ENCODE measurements around the gene POLR1A. TPM values are rescaled to one million over a fixed set of nuclear protein-coding genes. Genes with fewer than 3 reads are reported as not detected.

Gene POLR1A
- total and polyA plus RNA-seq, 2 of the 8 experiments (the other 6 are each of a cell fraction or from before 2014, with no cell fraction given): 8.9 to 58.1 TPM

DNA sequence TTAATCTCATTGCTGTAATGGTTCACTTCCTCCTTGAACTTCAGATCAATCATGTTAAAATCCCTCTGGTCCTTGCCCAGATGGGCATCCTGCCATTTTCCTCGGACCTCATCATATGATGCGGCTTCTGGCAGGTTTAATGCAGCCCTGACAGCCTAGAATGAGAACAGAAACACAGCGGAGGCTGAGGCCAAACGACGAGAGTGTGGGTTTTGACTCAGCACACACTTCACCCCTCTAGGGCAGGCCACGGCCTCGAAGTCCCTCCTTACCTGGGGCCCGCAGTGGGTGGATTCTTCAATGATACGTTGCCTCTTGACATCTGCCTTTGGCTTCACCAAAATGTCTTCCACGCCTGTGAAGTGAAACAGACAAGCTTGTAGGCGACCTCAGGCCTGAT is 56.8 kb downstream of the POLR1A start:
- H2BK120ac ChIP-seq (replicated peaks; ENCODE audit: low read depth, low read length): no peak overlapping the region
- H3K14ac ChIP-seq (ENCODE audit: insufficient read length): no peak overlapping the region
- 85% methylated on average over 11 of the region's 11 CpGs; no CpG with 5 or more reads in 1 of the 2 experiments for WGBS, 2 experiments (ENCODE audit: extremely low coverage in 1 of 2, insufficient coverage in 1 of 2, insufficient read length in 1 of 2, insufficient replicate concordance in 2 of 2, low coverage in 1 of 2, low lambda C conversion rate in 2 of 2, missing lambda C conversion rate in 1 of 2)
- no peak overlapping the region for H3K4ac ChIP-seq (replicated peaks; ENCODE audit: insufficient read length, low read depth, low read length)
- no peaks in the 10 kb centered on the region for H3K4me1 ChIP-seq (replicated peaks in 1 of 4; ENCODE audit: control insufficient read depth in 3 of 4, insufficient read depth in 4 of 4, low read length in 3 of 4)
- no peak overlapping the region for H3K27ac ChIP-seq (ENCODE audit: low read depth, low read length)
- no peaks in the 10 kb centered on the region for H3K79me2 ChIP-seq (ENCODE audit: control insufficient read depth in 1 of 2, insufficient read depth in 2 of 2, low read length in 2 of 2)
- H4K20me1 ChIP-seq (replicated peaks in 1 of 2; ENCODE audit: control insufficient read depth in 1 of 2, insufficient read depth in 2 of 2, low read length in 2 of 2): peaks cover 0 to 6% of the 10 kb centered on the region in 2 experiments
- H3K23ac ChIP-seq (ENCODE audit: insufficient read length): no peak overlapping the region
- no peak overlapping the region for H2AK5ac ChIP-seq (ENCODE audit: low read depth, low read length)
- H3K9ac ChIP-seq (replicated peaks in 1 of 4; ENCODE audit: extremely low read depth in 1 of 4, low read depth in 3 of 4, low read length in 3 of 4): no peak overlapping the region
- no peak overlapping the region for H2AFZ ChIP-seq (ENCODE audit: low read length)
- no peak overlapping the region for H3K4me2 ChIP-seq (ENCODE audit: insufficient read depth in 1 of 2, low read depth in 2 of 2, low read length in 2 of 2)
- H2BK20ac ChIP-seq (ENCODE audit: low read length): no peak overlapping the region
- ChIA-PET CTCF (ENCODE audit: partially characterized antibody) (interaction anchor here (1.1 to 1.6 kb wide), 2 partner anchors 29 to 31 kb away, joined by 4 read pairs; no protein-coding TSS in a partner anchor), POLR2A (ENCODE audit: partially characterized antibody) (interaction anchor here (0.7 kb wide), 1 partner anchor 11 kb away, joined by 5 read pairs; no protein-coding TSS in a partner anchor)
- H4K5ac ChIP-seq (ENCODE audit: insufficient read length, low read depth, low read length): no peak overlapping the region
- H2BK15ac ChIP-seq (ENCODE audit: low read length): no peak overlapping the region
- H3K18ac ChIP-seq (ENCODE audit: extremely low read depth, low read length): no peak overlapping the region
- H3K23me2 ChIP-seq (ENCODE audit: low read depth, low read length): no peaks in the 10 kb centered on the region
- H4K8ac ChIP-seq (ENCODE audit: extremely low read depth, insufficient read depth, low read length): no peak overlapping the region
- FAIRE-seq (no peak), DNase-seq (ENCODE audit: low read depth in 1 of 2, low spot score in 2 of 2) (no peak)
- TF ChIP-seq, protein P1, sequence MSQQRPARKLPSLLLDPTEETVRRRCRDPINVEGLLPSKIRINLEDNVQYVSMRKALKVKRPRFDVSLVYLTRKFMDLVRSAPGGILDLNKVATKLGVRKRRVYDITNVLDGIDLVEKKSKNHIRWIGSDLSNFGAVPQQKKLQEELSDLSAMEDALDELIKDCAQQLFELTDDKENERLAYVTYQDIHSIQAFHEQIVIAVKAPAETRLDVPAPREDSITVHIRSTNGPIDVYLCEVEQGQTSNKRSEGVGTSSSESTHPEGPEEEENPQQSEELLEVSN (IDR thresholded peaks at IDR 0.05): no peak
- H3K27me3 ChIP-seq (replicated peaks in 1 of 4; ENCODE audit: control insufficient read depth in 3 of 4, extremely low read depth in 1 of 4, insufficient read depth in 3 of 4, low read length in 3 of 4): no peaks in the 10 kb centered on the region
- no peaks in the 10 kb centered on the region for H3K79me1 ChIP-seq (ENCODE audit: low read depth, low read length)
- H4K91ac ChIP-seq (replicated peaks; ENCODE audit: insufficient read length, low read length): no peak overlapping the region
- H3K4me3 ChIP-seq (ENCODE audit: extremely low read depth in 1 of 4, insufficient read depth in 2 of 4, low read depth in 3 of 4, low read length in 4 of 4): no peak overlapping the region
- H3K56ac ChIP-seq (replicated peaks; ENCODE audit: insufficient read length, low read depth, low read length): no peak overlapping the region
- H2BK12ac ChIP-seq (ENCODE audit: low read depth, low read length): no peak overlapping the region
- no peak overlapping the region for H2BK5ac ChIP-seq (ENCODE audit: low read depth, low read length)
- H3K9me3 ChIP-seq (ENCODE audit: insufficient read depth in 2 of 2, low read depth in 1 of 2, low read length in 1 of 2): no peaks in the 10 kb centered on the region
- H3K36me3 ChIP-seq (ENCODE audit: control insufficient read depth in 2 of 4, insufficient read depth in 4 of 4, low read length in 3 of 4): peaks cover 39 to 82% (median 67%) of the 10 kb centered on the region in 4 experiments

Data from H1 (cell line).